ENCODE measurements around the gene CTDP1. TPM values are rescaled to one million over a fixed set of nuclear protein-coding genes. Genes with fewer than 3 reads are reported as not detected.

CTDP1 gene
- total RNA-seq, 2 donors from 2014 or later, result 9.7 to 11.7 TPM

GRCh38 chr18:79643054-79643984 lies 36.3 kb upstream of the CTDP1 start:
- no peak for DNase-seq
- intact Hi-C loops (cut with DNase I), result loop anchor here in 1 of 2 donors (5.0 kb wide), 2 partner anchors 116 to 261 kb away; no protein-coding TSS in a partner anchor
- no peak for ATAC-seq

- peak; percentile 71 for DNase-seq
- intact Hi-C loops (cut with DNase I), result loop anchor here (1.0 to 5.0 kb wide), 4 partner anchors 115 to 264 kb away; no protein-coding TSS in a partner anchor
- peak; percentile 82 to 87 for ATAC-seq
Measured at GRCh38 chr18:79644006-79644665, 35.5 kb upstream of the CTDP1 start.

- no peak for DNase-seq
- ATAC-seq, result peak in 1 of 2 donors; percentile 78
- intact Hi-C loops (cut with DNase I), result loop anchor here (1.0 to 5.0 kb wide), 4 partner anchors 116 to 264 kb away; no protein-coding TSS in a partner anchor
Measured at GRCh38 chr18:79644666-79645057, 34.9 kb upstream of the CTDP1 start.

GRCh38 chr18:79645291-79645983 lies 34.2 kb upstream of the CTDP1 start:
- intact Hi-C loops (cut with DNase I), result loop anchor here in 1 of 2 donors (2.0 kb wide), 1 partner anchor 117 kb away; no protein-coding TSS in a partner anchor
- ATAC-seq, result no peak
- no peak for DNase-seq

GRCh38 chr18:79647307-79647706 lies 32.3 kb upstream of the CTDP1 start:
- intact Hi-C loops (cut with DNase I), result no loop called here
- no peak for ATAC-seq
- DNase-seq, result no peak

- intact Hi-C loops (cut with DNase I), result no loop called here
- no peak for ATAC-seq
- no peak for DNase-seq
Measured at GRCh38 chr18:79650959-79651358, 28.6 kb upstream of the CTDP1 start.

- no peak for ATAC-seq
- intact Hi-C loops (cut with DNase I), result no loop called here
- DNase-seq, result no peak
Measured at GRCh38 chr18:79657342-79657996, 22.1 kb upstream of the CTDP1 start.

- DNase-seq, result no peak
- ATAC-seq, result no peak
- intact Hi-C loops (cut with DNase I), result no loop called here
Measured at GRCh38 chr18:79658366-79658765, 21.2 kb upstream of the CTDP1 start.

- DNase-seq, result no peak
Measured at GRCh38 chr18:79659733-79660132, 19.9 kb upstream of the CTDP1 start.

GRCh38 chr18:79662034-79662433 lies 17.6 kb upstream of the CTDP1 start:
- ATAC-seq (no peak), DNase-seq (no peak)
- intact Hi-C loops (cut with DNase I), result no loop called here

More at GRCh38 chr18:79659733-79660132, 19.9 kb upstream of the CTDP1 start:
- intact Hi-C loops (cut with DNase I), result no loop called here
- no peak for ATAC-seq

- DNase-seq (no peak), ATAC-seq (no peak)
- intact Hi-C loops (cut with DNase I), result no loop called here
Measured at GRCh38 chr18:79662439-79662838, 17.2 kb upstream of the CTDP1 start.

GRCh38 chr18:79664525-79665125 lies 15.0 kb upstream of the CTDP1 start:
- DNase-seq, result no peak
- ATAC-seq, result no peak
- intact Hi-C loops (cut with DNase I), result no loop called here

GRCh38 chr18:79668203-79668602 lies 11.4 kb upstream of the CTDP1 start:
- ATAC-seq (no peak), DNase-seq (no peak)
- intact Hi-C loops (cut with DNase I), result no loop called here

GRCh38 chr18:79672490-79673276 lies 6.9 kb upstream of the CTDP1 start:
- DNase-seq (no peak), ATAC-seq (no peak)
- intact Hi-C loops (cut with DNase I), result no loop called here

- no peak for ATAC-seq
- no peak for DNase-seq
- intact Hi-C loops (cut with DNase I), result no loop called here
Measured at GRCh38 chr18:79677221-79677620, 2.4 kb upstream of the CTDP1 start.

GRCh38 chr18:79677840-79678239 lies 1.8 kb upstream of the CTDP1 start:
- DNase-seq, result no peak
- intact Hi-C loops (cut with DNase I), result no loop called here
- ATAC-seq, result no peak

GRCh38 chr18:79678665-79679551 lies 695 bp upstream of the CTDP1 start:
- DNase-seq (peak; percentile 100), ATAC-seq (peak; percentile 97 to 99)
- intact Hi-C loops (cut with DNase I), result no loop called here

Data from left cardiac atrium (tissue), 4 donors.